Activated CD8-positive, alpha-beta memory T cell treated with anti-CD3 and anti-CD28 coated beads for 1 hour (primary cell): Measurements from ENCODE around the gene SLC37A2.
"Not testable (repeated sequence)": the region's sequence is repeated elsewhere in the genome, so short reads cannot be mapped to it uniquely, and the experiment has no call there.

Experiments
- DNase-seq, 2 donors: peaks; one replicate each; pipeline ENCODE4 v3.0.0-alpha.2; 2020; ENCODE audit warnings: low read depth in 1 of 2; ENCODE audit errors: extremely low read depth in 1 of 2

The SLC37A2 gene

GRCh38 chr11:125062931-125063428 lies at the start of gene SLC37A2:
SLC37A2 (plus strand) TSS chr11:125063305; CDS start chr11:125063368, 63 bp downstream.
- DNase-seq = peak; percentile 5 to 11

GRCh38 chr11:125016413-125016812 lies 46.7 kb upstream of the SLC37A2 start:
- no peak for DNase-seq

GRCh38 chr11:125020342-125020741 lies 42.8 kb upstream of the SLC37A2 start:
- DNase-seq = no peak

GRCh38 chr11:125022551-125022950 lies 40.6 kb upstream of the SLC37A2 start:
- DNase-seq = no peak

GRCh38 chr11:125025968-125026367 lies 37.1 kb upstream of the SLC37A2 start:
- no peak for DNase-seq

GRCh38 chr11:125029431-125029830 lies 33.7 kb upstream of the SLC37A2 start:
- not testable (repeated sequence) for DNase-seq

GRCh38 chr11:125036933-125037332 lies 26.2 kb upstream of the SLC37A2 start:
- DNase-seq = no peak

- DNase-seq = no peak
Measured at GRCh38 chr11:125049164-125049792, 13.8 kb upstream of the SLC37A2 start.

- DNase-seq = no peak
Measured at GRCh38 chr11:125052047-125052446, 11.1 kb upstream of the SLC37A2 start.

GRCh38 chr11:125053167-125053566 lies 9.9 kb upstream of the SLC37A2 start:
- DNase-seq = no peak

- DNase-seq = no peak
Measured at GRCh38 chr11:125055107-125055715, 7.9 kb upstream of the SLC37A2 start.

GRCh38 chr11:125056111-125056510 lies 7.0 kb upstream of the SLC37A2 start:
- DNase-seq = not testable (repeated sequence)

GRCh38 chr11:125056931-125057692 lies 6.0 kb upstream of the SLC37A2 start:
- no peak for DNase-seq

- no peak for DNase-seq
Measured at GRCh38 chr11:125057693-125058016, 5.5 kb upstream of the SLC37A2 start.

GRCh38 chr11:125061281-125061680 lies 1.8 kb upstream of the SLC37A2 start:
- no peak for DNase-seq

GRCh38 chr11:125062218-125062930 lies 731 bp upstream of the SLC37A2 start:
- DNase-seq = no peak

- no peak for DNase-seq
Measured at GRCh38 chr11:125063429-125064043, 431 bp downstream of the SLC37A2 start.

- DNase-seq = no peak
Measured at GRCh38 chr11:125064070-125064469, 965 bp downstream of the SLC37A2 start.

- no peak for DNase-seq
Measured at GRCh38 chr11:125068368-125068767, 5.3 kb downstream of the SLC37A2 start.

GRCh38 chr11:125069008-125069407 lies 5.9 kb downstream of the SLC37A2 start:
- DNase-seq = no peak

- no peak for DNase-seq
Measured at GRCh38 chr11:125069796-125070195, 6.7 kb downstream of the SLC37A2 start.
